ENCODE data around the gene USP32.

USP32 gene

GRCh38 chr17:60314423-60314822 is 77.5 kb downstream of the USP32 start:
- no peak overlapping the region for H3K4me3 Mint-ChIP-seq

DNA sequence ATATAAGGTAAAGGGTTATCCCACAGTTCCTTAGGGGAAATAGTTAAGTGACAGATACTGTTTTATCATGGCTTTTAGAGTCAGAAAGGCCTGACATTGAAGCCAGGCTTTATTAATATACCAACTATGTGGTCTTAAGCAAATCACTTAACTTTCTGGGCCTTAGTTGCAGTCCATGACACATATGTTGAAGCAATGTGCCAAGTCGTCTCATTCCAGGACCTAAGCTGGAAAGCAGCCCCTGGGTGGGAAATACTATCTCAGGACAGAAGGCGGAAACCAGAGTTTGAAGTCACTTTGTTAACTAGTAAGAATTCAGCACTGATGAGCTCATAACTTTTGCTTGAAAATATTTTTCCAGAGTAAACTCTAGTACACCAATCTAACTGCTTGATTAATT is 80.0 kb downstream of the USP32 start:
- ATAC-seq (replicated peaks) (no peak), DNase-seq (no peak)
- peaks cover 19 to 24% of the 10 kb centered on the region in 2 donors for H3K4me1 Mint-ChIP-seq (ENCODE audit: low read depth in 2 of 2)
- no peak overlapping the region for H3K4me3 Mint-ChIP-seq
- H3K27ac Mint-ChIP-seq: no peak overlapping the region
- H3K27me3 Mint-ChIP-seq: no peaks in the 10 kb centered on the region
- no peaks in the 10 kb centered on the region for H3K36me3 Mint-ChIP-seq (ENCODE audit: insufficient read depth)
- no peaks in the 10 kb centered on the region for H3K9me3 Mint-ChIP-seq

More at GRCh38 chr17:60314423-60314822, 77.5 kb downstream of the USP32 start:
- Mint-ChIP-seq H3K9me3 (no peaks in the 10 kb centered on the region), H3K4me1 (ENCODE audit: low read depth in 2 of 2) (peaks cover 12 to 19% of the 10 kb centered on the region in 2 donors), H3K27me3 (no peaks in the 10 kb centered on the region), H3K27ac (no peak overlapping the region), H3K36me3 (ENCODE audit: insufficient read depth) (no peaks in the 10 kb centered on the region)
- no peak for ATAC-seq (replicated peaks)
- DNase-seq: no peak

DNA sequence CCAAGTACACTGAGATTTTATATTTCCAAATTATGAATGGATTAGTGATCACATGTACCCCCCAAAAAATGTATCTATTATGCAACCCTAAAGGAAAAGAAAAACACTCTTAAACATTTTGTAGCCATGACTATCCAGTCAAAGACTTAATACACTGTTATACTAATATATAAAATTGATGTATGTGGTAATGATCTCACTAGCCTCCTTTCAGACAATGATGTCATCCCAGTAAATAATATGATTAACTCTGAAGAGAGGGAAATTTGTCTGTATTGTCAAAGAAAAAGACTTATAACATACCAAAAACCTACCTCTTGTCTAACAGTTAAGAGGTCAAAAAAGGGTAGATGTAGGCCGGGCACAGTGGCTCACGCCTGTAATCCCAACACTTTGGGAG is 80.7 kb downstream of the USP32 start:
- H3K9me3 Mint-ChIP-seq: no peaks in the 10 kb centered on the region
- peaks cover 19 to 20% of the 10 kb centered on the region in 2 donors for H3K4me1 Mint-ChIP-seq (ENCODE audit: low read depth in 2 of 2)
- H3K27ac Mint-ChIP-seq: no peak overlapping the region
- H3K36me3 Mint-ChIP-seq (ENCODE audit: insufficient read depth): no peaks in the 10 kb centered on the region
- ATAC-seq (replicated peaks) (no peak), DNase-seq (no peak)
- no peaks in the 10 kb centered on the region for H3K27me3 Mint-ChIP-seq
- no peak overlapping the region for H3K4me3 Mint-ChIP-seq

- H3K36me3 Mint-ChIP-seq (ENCODE audit: insufficient read depth): no peaks in the 10 kb centered on the region
- H3K9me3 Mint-ChIP-seq: no peaks in the 10 kb centered on the region
- ATAC-seq (replicated peaks) (peak; percentile 74), DNase-seq (peak in 1 of 3 experiments; percentile 2)
- H3K4me1 Mint-ChIP-seq (ENCODE audit: low read depth in 2 of 2): peaks cover 17 to 23% of the 10 kb centered on the region in 2 donors
- H3K4me3 Mint-ChIP-seq: peak overlapping the region in 1 of 2 donors; percentile 30
- H3K27me3 Mint-ChIP-seq: no peaks in the 10 kb centered on the region
- H3K27ac Mint-ChIP-seq: peak overlapping the region in 1 of 2 donors; percentile 49
These were observed 86.8 kb downstream of the USP32 start for GRCh38 chr17:60305141-60305540.

DNA sequence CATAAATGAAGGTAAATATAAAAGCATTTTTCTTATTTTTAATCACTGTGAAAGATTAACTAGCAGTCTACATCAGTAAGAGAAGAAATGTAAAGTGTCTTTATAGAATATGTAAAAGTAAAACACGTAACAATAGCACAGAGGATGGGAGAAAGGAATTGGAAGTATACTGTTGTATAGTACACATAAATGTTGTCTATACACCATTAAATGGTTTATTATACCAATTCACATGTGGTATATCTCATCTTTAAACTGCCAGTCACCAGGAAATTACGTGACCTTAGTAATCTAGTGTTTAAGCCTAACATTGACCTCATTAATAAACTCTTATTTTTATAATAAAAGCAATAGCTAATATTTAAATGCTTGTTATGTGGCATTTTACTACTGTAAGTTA is 87.4 kb downstream of the USP32 start:
- H3K36me3 Mint-ChIP-seq (ENCODE audit: insufficient read depth): no peaks in the 10 kb centered on the region
- no peak for DNase-seq
- H3K4me3 Mint-ChIP-seq: no peak overlapping the region
- H3K27me3 Mint-ChIP-seq: no peaks in the 10 kb centered on the region
- ATAC-seq (replicated peaks): no peak
- H3K9me3 Mint-ChIP-seq: no peaks in the 10 kb centered on the region
- no peak overlapping the region for H3K27ac Mint-ChIP-seq
- peaks cover 17 to 19% of the 10 kb centered on the region in 2 donors for H3K4me1 Mint-ChIP-seq (ENCODE audit: low read depth in 2 of 2)

DNA sequence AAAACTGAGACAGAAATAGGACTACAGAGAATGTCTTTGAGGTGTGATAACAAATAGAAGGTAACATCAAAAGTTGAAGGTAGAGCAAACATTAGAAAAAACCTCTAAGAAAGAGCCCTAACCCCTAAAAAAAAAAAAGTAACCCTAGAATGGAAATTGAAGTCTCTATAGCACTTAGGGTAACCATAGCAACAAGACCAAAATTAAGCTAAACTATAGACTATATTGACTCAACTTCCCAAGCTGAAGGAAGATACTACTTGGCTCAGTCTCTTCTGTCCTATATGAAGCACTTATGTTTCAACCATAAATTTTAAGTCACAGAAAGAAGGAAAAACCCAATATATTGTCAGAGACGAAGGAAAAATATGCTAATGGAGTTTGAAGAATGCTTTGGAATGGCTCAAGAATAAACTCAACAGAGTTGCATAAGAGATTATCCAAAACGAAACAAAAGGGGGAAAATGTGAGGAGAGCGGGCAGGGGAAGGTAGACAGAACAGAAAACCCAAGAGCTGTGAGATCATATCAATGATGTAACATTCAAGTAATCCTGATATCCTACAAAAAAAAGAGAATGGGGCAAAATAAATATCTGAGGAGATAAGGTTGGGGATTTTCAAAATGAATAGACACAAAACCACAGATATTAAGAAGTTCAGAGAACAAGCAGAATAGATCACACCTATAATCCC is 88.4 kb downstream of the USP32 start:
- ATAC-seq (replicated peaks): no peak
- H3K27ac Mint-ChIP-seq: no peak overlapping the region
- no peak overlapping the region for H3K4me3 Mint-ChIP-seq
- DNase-seq: no peak
- peaks cover 17% of the 10 kb centered on the region in 2 donors for H3K4me1 Mint-ChIP-seq (ENCODE audit: low read depth in 2 of 2)
- H3K27me3 Mint-ChIP-seq: no peaks in the 10 kb centered on the region
- no peaks in the 10 kb centered on the region for H3K9me3 Mint-ChIP-seq
- H3K36me3 Mint-ChIP-seq (ENCODE audit: insufficient read depth): no peaks in the 10 kb centered on the region

DNA sequence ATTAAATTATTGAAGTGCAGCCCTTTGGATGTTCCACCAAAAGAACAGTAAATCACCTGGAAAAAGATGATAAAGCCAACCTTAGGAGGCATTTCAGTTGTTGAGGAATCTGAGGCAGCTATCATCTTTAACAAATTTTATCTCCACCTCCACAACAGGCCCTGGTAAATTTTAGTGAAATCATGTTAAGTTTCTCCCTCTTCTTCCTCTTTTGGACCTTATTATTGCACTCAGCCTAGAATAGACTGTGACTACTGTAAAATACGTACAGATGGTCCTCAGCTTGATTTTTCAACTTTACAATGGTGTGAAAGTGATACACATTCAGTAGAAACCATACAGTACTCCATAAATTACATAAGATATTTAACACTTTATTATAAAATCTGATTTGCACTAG is 90.3 kb downstream of the USP32 start:
- H3K27ac Mint-ChIP-seq: no peak overlapping the region
- no peaks in the 10 kb centered on the region for H3K36me3 Mint-ChIP-seq (ENCODE audit: insufficient read depth)
- H3K4me3 Mint-ChIP-seq: no peak overlapping the region
- H3K4me1 Mint-ChIP-seq (ENCODE audit: low read depth in 2 of 2): peaks cover 9 to 13% of the 10 kb centered on the region in 2 donors
- no peaks in the 10 kb centered on the region for H3K9me3 Mint-ChIP-seq
- ATAC-seq (replicated peaks) (no peak), DNase-seq (no peak)
- no peaks in the 10 kb centered on the region for H3K27me3 Mint-ChIP-seq

GRCh38 chr17:60300949-60301348 is 91.0 kb downstream of the USP32 start:
- Mint-ChIP-seq H3K27me3 (no peaks in the 10 kb centered on the region), H3K4me1 (ENCODE audit: low read depth in 2 of 2) (peaks cover 9 to 13% of the 10 kb centered on the region in 2 donors), H3K4me3 (no peak overlapping the region), H3K9me3 (no peaks in the 10 kb centered on the region), H3K27ac (no peak overlapping the region), H3K36me3 (ENCODE audit: insufficient read depth) (no peaks in the 10 kb centered on the region)
- ATAC-seq (replicated peaks) (no peak), DNase-seq (no peak)

GRCh38 chr17:60300011-60300410 is 91.9 kb downstream of the USP32 start:
- Mint-ChIP-seq H3K4me3 (no peak overlapping the region), H3K27ac (no peak overlapping the region), H3K4me1 (ENCODE audit: low read depth in 2 of 2) (peaks cover 6 to 8% of the 10 kb centered on the region in 2 donors), H3K27me3 (no peaks in the 10 kb centered on the region), H3K9me3 (no peaks in the 10 kb centered on the region), H3K36me3 (ENCODE audit: insufficient read depth) (no peaks in the 10 kb centered on the region)
- no peak for ATAC-seq (replicated peaks)
- DNase-seq: no peak

DNA sequence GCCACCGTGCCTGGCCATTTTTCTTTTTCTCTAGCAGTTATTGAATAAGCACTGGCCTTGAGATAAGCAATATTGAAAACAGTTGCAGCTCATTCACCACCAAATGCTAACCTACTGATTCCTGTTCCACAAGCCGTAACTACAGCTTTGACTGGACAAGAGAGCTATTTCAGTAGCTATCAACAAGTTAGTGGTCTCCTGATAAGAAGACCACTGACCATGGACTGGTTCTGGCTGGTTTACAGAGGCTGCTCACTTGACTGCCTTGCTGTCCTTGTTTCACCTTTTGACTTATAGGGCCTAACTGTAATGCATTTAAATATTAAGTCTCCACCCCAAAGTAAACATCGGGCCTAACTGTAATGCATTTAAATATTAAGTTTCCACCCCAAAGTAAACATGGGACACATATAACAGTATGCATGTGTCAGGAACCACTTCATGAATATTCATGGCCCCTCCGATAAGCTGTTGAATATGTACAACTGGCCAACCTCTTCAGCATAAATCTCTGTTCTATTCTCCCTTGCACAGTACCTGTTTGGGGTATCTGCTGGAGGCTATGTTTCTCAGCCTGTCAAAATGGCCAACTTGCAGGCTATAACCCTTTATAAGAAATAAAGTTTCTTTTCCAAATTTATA is 94.1 kb downstream of the USP32 start:
- Mint-ChIP-seq H3K27me3 (no peaks in the 10 kb centered on the region), H3K4me3 (no peak overlapping the region), H3K36me3 (ENCODE audit: insufficient read depth) (no peaks in the 10 kb centered on the region), H3K9me3 (no peaks in the 10 kb centered on the region), H3K27ac (no peak overlapping the region), H3K4me1 (ENCODE audit: low read depth in 2 of 2) (no peaks in the 10 kb centered on the region)
- ATAC-seq (replicated peaks) (no peak), DNase-seq (no peak)

DNA sequence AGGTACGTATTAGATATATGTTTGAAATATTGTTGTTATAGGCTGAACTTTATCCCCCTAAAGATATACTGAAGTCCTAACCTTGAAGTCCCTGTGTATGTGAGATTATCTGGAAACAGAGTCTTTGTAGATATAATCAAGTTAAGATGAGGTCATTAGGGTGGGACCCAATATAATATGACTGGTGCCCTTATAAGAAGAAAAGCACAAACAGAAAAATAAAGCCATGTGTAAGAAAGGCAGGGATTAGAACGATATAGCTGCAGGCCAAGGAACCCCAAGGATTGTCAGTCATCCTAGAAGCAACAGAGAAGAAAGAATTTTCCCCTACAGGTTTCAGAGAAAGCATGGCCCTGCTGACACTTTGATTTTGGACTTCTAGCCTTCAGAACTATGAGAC is 95.8 kb downstream of the USP32 start:
- Mint-ChIP-seq H3K27me3 (no peaks in the 10 kb centered on the region), H3K36me3 (ENCODE audit: insufficient read depth) (no peaks in the 10 kb centered on the region), H3K4me3 (no peak overlapping the region), H3K4me1 (ENCODE audit: low read depth in 2 of 2) (no peaks in the 10 kb centered on the region), H3K9me3 (no peaks in the 10 kb centered on the region), H3K27ac (peak overlapping the region in 1 of 2 donors; percentile 20)
- no peak for ATAC-seq (replicated peaks)
- DNase-seq: no peak

DNA sequence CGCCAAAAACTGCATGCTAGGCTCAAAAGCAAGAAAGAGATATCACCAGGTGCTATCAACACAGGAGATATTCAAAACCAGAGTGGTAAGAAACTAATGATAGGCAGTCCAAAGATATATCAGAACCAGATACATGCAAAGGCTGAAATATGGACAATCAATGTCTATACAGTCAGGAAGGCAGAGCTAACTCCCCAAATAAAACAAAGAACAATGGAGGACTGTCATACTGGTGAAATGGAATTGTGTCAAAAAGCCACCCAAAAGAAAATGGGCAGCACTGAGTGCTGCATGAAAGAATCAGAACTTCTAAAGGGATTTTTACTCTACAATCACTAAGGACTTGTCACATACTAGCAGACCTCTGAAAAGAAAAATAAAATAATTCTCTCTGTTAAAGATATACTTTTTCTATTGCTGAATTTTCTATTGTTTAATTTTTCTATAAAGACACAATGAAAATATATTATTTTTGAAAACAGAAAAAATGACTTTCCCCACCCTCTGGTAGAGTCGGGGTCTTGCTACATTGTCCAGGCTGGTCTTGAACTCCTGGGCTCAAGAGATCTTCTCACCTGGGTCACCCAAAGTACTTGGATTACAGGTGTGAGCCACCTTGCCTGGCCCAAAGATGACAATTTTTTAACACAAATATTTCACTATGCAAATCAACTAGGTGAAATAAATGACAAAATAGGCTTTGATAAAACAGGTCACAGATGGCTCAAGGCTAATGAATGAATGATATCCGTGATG is 98.2 kb downstream of the USP32 start:
- no peaks in the 10 kb centered on the region for H3K4me1 Mint-ChIP-seq (ENCODE audit: low read depth in 2 of 2)
- no peaks in the 10 kb centered on the region for H3K27me3 Mint-ChIP-seq
- no peak overlapping the region for H3K27ac Mint-ChIP-seq
- DNase-seq: no peak
- no peak overlapping the region for H3K4me3 Mint-ChIP-seq
- peaks cover 3% of the 10 kb centered on the region for H3K36me3 Mint-ChIP-seq (ENCODE audit: insufficient read depth)
- no peaks in the 10 kb centered on the region for H3K9me3 Mint-ChIP-seq
- no peak for ATAC-seq (replicated peaks)

DNA sequence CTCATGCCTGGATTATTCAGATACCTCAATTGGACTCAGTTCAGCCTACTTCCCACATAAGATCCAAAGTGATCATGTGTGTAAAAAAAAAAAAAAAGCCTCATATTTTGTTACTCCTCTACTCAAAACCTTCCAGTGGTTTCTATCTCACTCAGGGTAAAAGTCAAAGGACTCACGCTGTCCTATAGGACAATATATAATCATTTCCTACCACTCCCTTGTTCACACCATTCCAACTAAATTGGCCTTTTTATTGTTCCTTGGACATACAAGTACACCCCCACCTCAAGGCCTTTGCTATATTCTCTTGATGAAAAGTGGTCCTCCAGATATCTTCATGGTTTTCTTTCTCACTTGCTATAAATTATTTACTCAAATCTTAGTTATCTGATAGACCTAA is 99.2 kb downstream of the USP32 start:
- H3K27ac Mint-ChIP-seq: no peak overlapping the region
- DNase-seq (no peak), ATAC-seq (replicated peaks) (no peak)
- no peaks in the 10 kb centered on the region for H3K4me1 Mint-ChIP-seq (ENCODE audit: low read depth in 2 of 2)
- no peak overlapping the region for H3K4me3 Mint-ChIP-seq
- H3K9me3 Mint-ChIP-seq: no peaks in the 10 kb centered on the region
- H3K27me3 Mint-ChIP-seq: no peaks in the 10 kb centered on the region
- H3K36me3 Mint-ChIP-seq (ENCODE audit: insufficient read depth): peaks cover 5% of the 10 kb centered on the region

DNA sequence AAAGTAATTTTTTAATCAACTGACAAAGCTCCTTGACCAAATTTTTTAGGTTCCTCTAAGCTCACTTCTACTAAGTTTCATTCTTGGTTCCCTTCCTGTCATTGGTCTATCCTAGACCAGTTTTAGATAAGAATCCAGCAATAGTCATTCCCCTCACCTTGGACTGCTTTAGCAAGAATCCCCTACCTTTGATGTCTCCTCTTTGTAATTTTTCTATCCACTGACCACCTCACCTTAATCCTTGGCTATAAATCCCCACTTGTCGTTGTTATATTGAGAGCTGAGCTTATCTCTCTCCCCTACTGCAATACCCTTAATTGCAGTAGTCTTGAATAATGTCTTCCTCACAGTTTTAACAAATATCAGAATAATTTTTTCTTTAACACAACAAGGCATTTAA is 107.2 kb downstream of the USP32 start:
- no peak for DNase-seq
- Mint-ChIP-seq H3K27me3 (no peaks in the 10 kb centered on the region), H3K4me3 (no peak overlapping the region), H3K27ac (peak overlapping the region in 1 of 2 donors; percentile 86), H3K4me1 (ENCODE audit: low read depth in 2 of 2) (no peaks in the 10 kb centered on the region), H3K9me3 (no peaks in the 10 kb centered on the region), H3K36me3 (ENCODE audit: insufficient read depth) (peaks cover 8% of the 10 kb centered on the region)
- no peak for ATAC-seq (replicated peaks)
